Esophagus muscularis mucosa (tissue), 4 donors: ENCODE measurements around the gene GLB1L.

ENCODE experiments used
- CTCF ChIP-seq, 3 experiments: fragments of 200-600 bp in 2 of 3; fragments of 450-650 bp in 1 of 3; sonication (generic) in 2 of 3; IDR thresholded peaks; one replicate each; pipeline ENCODE4 v1.5.1; 2017 to 2019; ENCODE audit warnings: antibody characterized with exemption in 3 of 3, mild to moderate bottlenecking in 2 of 3, moderate library complexity in 1 of 3
- EP300 ChIP-seq: sonication (generic); formaldehyde crosslinking; IDR thresholded peaks from one replicate; pipeline ENCODE4 v1.6.1; 2017; ENCODE audit warnings: antibody characterized with exemption
- POLR2AphosphoS5 ChIP-seq, 2 donors: sonication (generic); formaldehyde crosslinking; IDR thresholded peaks; one replicate each; pipeline ENCODE4 v1.6.1; 2017; ENCODE audit warnings: antibody characterized with exemption in 2 of 2

GRCh38 chr2:219205165-219205538, 40.1 kb downstream of the GLB1L start:
- TF ChIP-seq CTCF (IDR thresholded peaks at IDR 0.05): no peak
- TF ChIP-seq POLR2AphosphoS5 (IDR thresholded peaks at IDR 0.05): no peak
- TF ChIP-seq EP300: no peak
